OCI-LY1 (cell line): ENCODE results near the gene ZNFX1.

ENCODE experiments used
- H2AFZ ChIP-seq: fragments of 200-600 bp; sonication (generic), shearing (Covaris generic); 2 replicates; pipeline ENCODE4 v1.6.0; 2014; ENCODE audit warnings: antibody characterized with exemption, mild to moderate bottlenecking, low read length
- H3F3A ChIP-seq: fragments of 200-600 bp; sonication (generic), shearing (Covaris generic); 2 replicates; pipeline ENCODE4 v1.6.0; 2014; ENCODE audit warnings: mild to moderate bottlenecking, antibody characterized with exemption, low read length, moderate library complexity; ENCODE audit not compliant: insufficient read depth
- H3K27ac ChIP-seq: fragments of 200-600 bp; sonication (generic); 2 replicates; pipeline ENCODE4 v1.5.1; 2014; ENCODE audit warnings: low read length, mixed run types, mild to moderate bottlenecking, low read depth; ENCODE audit not compliant: poor library complexity, severe bottlenecking
- H3K27me3 ChIP-seq: fragments of 200-600 bp; sonication (generic); 2 replicates; pipeline ENCODE4 v1.6.0; 2014; ENCODE audit warnings: antibody characterized with exemption, mild to moderate bottlenecking, low read length, moderate library complexity; ENCODE audit not compliant: insufficient read depth
- H3K36me3 ChIP-seq: fragments of 200-600 bp; sonication (generic); 2 replicates; pipeline ENCODE4 v1.6.1; 2014; ENCODE audit warnings: mild to moderate bottlenecking, antibody characterized with exemption, low read length, moderate library complexity, mixed read lengths; ENCODE audit not compliant: insufficient read depth
- H3K4me1 ChIP-seq: fragments of 200-600 bp; sonication (generic); 2 replicates; pipeline ENCODE4 v1.5.1; 2014; ENCODE audit warnings: mild to moderate bottlenecking, low read length, moderate library complexity; ENCODE audit not compliant: insufficient read depth, severe bottlenecking
- H3K4me2 ChIP-seq: fragments of 200-600 bp; sonication (generic), shearing (Covaris generic); 2 replicates; pipeline ENCODE4 v1.6.1; 2014; ENCODE audit warnings: low read length
- H3K4me3 ChIP-seq: fragments of 200-600 bp; sonication (generic); 2 replicates; pipeline ENCODE4 v1.5.1; 2014; ENCODE audit warnings: low read length, low read depth, mild to moderate bottlenecking, mixed read lengths; ENCODE audit not compliant: poor library complexity, severe bottlenecking
- H3K79me2 ChIP-seq: fragments of 200-600 bp; shearing (Covaris generic); 2 replicates; pipeline ENCODE4 v1.6.1; 2016; ENCODE audit warnings: mixed run types, low read length, mixed read lengths; ENCODE audit not compliant: insufficient read depth
- H3K9ac ChIP-seq: fragments of 200-600 bp; sonication (generic), shearing (Covaris generic); 2 replicates; pipeline ENCODE4 v1.6.1; 2014; ENCODE audit warnings: mild to moderate bottlenecking, low read length, mixed read lengths
- H3K9me2 ChIP-seq: fragments of 200-600 bp; sonication (generic), shearing (Covaris generic); 2 replicates; pipeline ENCODE4 v1.6.1; 2014; ENCODE audit warnings: low read depth, mild to moderate bottlenecking, low read length, mixed read lengths
- H3K9me3 ChIP-seq: fragments of 200-600 bp; shearing (Covaris generic); 2 replicates; pipeline ENCODE4 v1.6.1; 2014; ENCODE audit warnings: low read length, mixed read lengths
- H4K20me1 ChIP-seq: fragments of 200-600 bp; sonication (generic), shearing (Covaris generic); 2 replicates; pipeline ENCODE4 v1.6.0; 2016; ENCODE audit warnings: mild to moderate bottlenecking, low read length; ENCODE audit not compliant: insufficient read depth
- EZH2 ChIP-seq: fragments of 200-600 bp; sonication (generic), shearing (Covaris generic); IDR thresholded peaks from 2 replicates; pipeline ENCODE4 v1.8.0; 2017; ENCODE audit warnings: borderline replicate concordance, mixed run types, mild to moderate bottlenecking, antibody characterized with exemption, low read length, moderate library complexity, mixed read lengths
- TF ChIP-seq, protein P1 (sequence below): fragments of 200-600 bp; sonication (generic), shearing (Covaris generic); IDR thresholded peaks from 2 replicates; pipeline ENCODE4 v1.5.1; 2017; ENCODE audit warnings: mild to moderate bottlenecking, antibody characterized with exemption, low read length, moderate library complexity, mixed read lengths

The ZNFX1 gene

DNA sequence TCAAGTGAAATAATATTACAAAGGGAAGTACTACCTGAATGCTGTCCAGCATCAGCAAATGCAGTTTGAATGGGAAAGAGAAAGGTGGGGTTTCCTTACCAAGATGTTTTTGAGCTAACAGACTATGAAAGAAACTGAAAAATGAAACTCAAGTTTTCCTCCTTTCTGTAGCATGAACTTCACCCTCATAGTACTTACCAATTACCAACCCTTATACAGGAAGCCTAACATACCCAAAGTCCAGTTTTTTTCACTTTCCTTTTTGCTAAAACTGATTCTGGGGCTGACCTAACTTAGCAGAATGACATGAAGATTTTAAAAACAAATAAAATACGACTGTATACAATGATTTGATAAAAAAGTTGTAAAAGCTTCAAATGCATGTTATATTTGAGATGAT, 5.2 kb downstream of the ZNFX1 start:
- H4K20me1 ChIP-seq: no peaks in the 10 kb centered on the region
- no peaks in the 10 kb centered on the region for H3F3A ChIP-seq
- H2AFZ ChIP-seq: no peak overlapping the region
- H3K4me2 ChIP-seq: no peak overlapping the region
- H3K9ac ChIP-seq: no peak overlapping the region
- no peak overlapping the region for H3K27ac ChIP-seq
- peaks cover 18% of the 10 kb centered on the region for H3K4me1 ChIP-seq
- no peak overlapping the region for H3K4me3 ChIP-seq
- TF ChIP-seq EZH2: no peak
- TF ChIP-seq, protein P1, sequence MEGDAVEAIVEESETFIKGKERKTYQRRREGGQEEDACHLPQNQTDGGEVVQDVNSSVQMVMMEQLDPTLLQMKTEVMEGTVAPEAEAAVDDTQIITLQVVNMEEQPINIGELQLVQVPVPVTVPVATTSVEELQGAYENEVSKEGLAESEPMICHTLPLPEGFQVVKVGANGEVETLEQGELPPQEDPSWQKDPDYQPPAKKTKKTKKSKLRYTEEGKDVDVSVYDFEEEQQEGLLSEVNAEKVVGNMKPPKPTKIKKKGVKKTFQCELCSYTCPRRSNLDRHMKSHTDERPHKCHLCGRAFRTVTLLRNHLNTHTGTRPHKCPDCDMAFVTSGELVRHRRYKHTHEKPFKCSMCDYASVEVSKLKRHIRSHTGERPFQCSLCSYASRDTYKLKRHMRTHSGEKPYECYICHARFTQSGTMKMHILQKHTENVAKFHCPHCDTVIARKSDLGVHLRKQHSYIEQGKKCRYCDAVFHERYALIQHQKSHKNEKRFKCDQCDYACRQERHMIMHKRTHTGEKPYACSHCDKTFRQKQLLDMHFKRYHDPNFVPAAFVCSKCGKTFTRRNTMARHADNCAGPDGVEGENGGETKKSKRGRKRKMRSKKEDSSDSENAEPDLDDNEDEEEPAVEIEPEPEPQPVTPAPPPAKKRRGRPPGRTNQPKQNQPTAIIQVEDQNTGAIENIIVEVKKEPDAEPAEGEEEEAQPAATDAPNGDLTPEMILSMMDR: no peak
- H3K27me3 ChIP-seq: no peaks in the 10 kb centered on the region
- peaks cover 70% of the 10 kb centered on the region for H3K36me3 ChIP-seq
- H3K9me2 ChIP-seq: no peaks in the 10 kb centered on the region
- H3K9me3 ChIP-seq: no peaks in the 10 kb centered on the region
- peaks cover 24% of the 10 kb centered on the region for H3K79me2 ChIP-seq

DNA sequence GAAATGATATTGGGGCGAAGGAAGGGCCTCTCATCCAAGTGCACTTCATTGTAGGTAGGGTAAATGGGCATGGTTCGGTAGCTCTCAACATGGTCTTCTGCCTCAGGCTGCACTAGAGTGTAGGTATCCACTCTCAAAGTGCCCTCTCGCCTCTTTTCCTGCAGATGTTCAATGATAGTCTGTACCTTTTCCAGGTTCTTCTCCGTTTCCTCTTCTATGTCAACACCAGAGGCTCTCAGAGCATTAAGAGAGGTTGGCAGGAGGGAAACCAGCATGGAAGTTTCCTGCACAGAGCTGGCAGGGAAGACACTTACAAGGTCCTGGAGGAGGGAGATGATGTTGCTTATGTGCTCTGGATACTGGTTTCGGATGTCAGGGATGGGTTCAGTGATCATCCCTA, 7.1 kb downstream of the ZNFX1 start:
- Histone ChIP-seq H2AFZ (no peak overlapping the region), H3K27me3 (no peaks in the 10 kb centered on the region), H3K4me3 (no peak overlapping the region), H3K9me2 (no peaks in the 10 kb centered on the region), H3K9me3 (no peaks in the 10 kb centered on the region), H4K20me1 (no peaks in the 10 kb centered on the region), H3K36me3 (peaks cover 74% of the 10 kb centered on the region), H3K4me2 (no peak overlapping the region), H3K79me2 (peaks cover 24% of the 10 kb centered on the region), H3K27ac (no peak overlapping the region), H3F3A (no peaks in the 10 kb centered on the region), H3K9ac (no peak overlapping the region), H3K4me1 (peaks cover 11% of the 10 kb centered on the region)
- TF ChIP-seq EZH2: no peak
- TF ChIP-seq, protein P1: no peak

DNA sequence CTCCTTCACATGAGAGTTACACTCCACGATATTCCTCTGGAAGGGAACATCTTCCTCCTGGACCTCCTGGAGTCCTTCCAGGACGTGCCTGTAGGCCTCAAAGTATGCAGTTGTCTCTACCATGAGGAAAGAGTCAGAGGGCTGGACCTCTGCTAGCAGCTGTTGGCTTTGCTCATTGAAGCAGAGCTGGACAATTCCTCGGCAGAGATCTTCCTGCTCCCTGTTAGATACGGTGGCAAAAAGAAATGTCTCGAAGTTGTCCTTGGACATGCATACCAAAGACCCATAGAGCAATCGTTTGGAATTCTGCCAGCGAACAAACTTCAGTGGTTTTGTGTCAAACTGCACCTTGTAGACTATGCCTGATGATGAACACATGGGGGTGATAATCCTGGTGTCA, 7.7 kb downstream of the ZNFX1 start:
- no peak overlapping the region for H3K4me2 ChIP-seq
- H3K27me3 ChIP-seq: no peaks in the 10 kb centered on the region
- no peak overlapping the region for H2AFZ ChIP-seq
- peaks cover 24% of the 10 kb centered on the region for H3K79me2 ChIP-seq
- no peaks in the 10 kb centered on the region for H3F3A ChIP-seq
- H3K27ac ChIP-seq: no peak overlapping the region
- H3K9ac ChIP-seq: no peak overlapping the region
- H4K20me1 ChIP-seq: no peaks in the 10 kb centered on the region
- peaks cover 74% of the 10 kb centered on the region for H3K36me3 ChIP-seq
- H3K4me1 ChIP-seq: peaks cover 9% of the 10 kb centered on the region
- TF ChIP-seq EZH2: no peak
- TF ChIP-seq, protein P1: no peak
- no peaks in the 10 kb centered on the region for H3K9me3 ChIP-seq
- no peaks in the 10 kb centered on the region for H3K9me2 ChIP-seq
- no peak overlapping the region for H3K4me3 ChIP-seq
